Mesendoderm (in vitro differentiated cells): Measurements from ENCODE around the gene ADGRD1.

Experiments used
- DNase-seq: peaks from one replicate; pipeline ENCODE4 v3.0.0; 2013
- H2AK5ac ChIP-seq: 2 replicates; pipeline ENCODE4 v1.6.1; 2013; ENCODE audit warnings: low read length, inconsistent platforms
- H2BK120ac ChIP-seq: 2 replicates; pipeline ENCODE4 v1.6.1; 2013; ENCODE audit warnings: low read depth, mild to moderate bottlenecking, low read length, moderate library complexity, mixed read lengths
- H2BK15ac ChIP-seq: replicated peaks from 2 replicates; pipeline ENCODE4 v1.6.1; 2013; ENCODE audit warnings: low read depth, mild to moderate bottlenecking, moderate library complexity
- H2BK5ac ChIP-seq: 2 replicates; pipeline ENCODE4 v1.6.1; 2013; ENCODE audit warnings: low read length, inconsistent platforms
- H3K18ac ChIP-seq: 2 replicates; pipeline ENCODE4 v1.6.1; 2013; ENCODE audit warnings: mild to moderate bottlenecking, low read length, mixed read lengths
- H3K23ac ChIP-seq: one replicate; pipeline ENCODE4 v1.6.1; 2013; ENCODE audit warnings: low read length
- H3K27ac ChIP-seq: 2 replicates; pipeline ENCODE4 v1.5.1; 2013; ENCODE audit warnings: low read depth, mild to moderate bottlenecking, inconsistent platforms, low read length, moderate library complexity
- H3K27me3 ChIP-seq: 2 replicates; pipeline ENCODE4 v1.6.1; 2013; ENCODE audit warnings: low read length, control low read depth, mild to moderate bottlenecking, inconsistent platforms; ENCODE audit not compliant: insufficient read depth, poor library complexity
- H3K36me3 ChIP-seq: 2 replicates; pipeline ENCODE4 v1.6.1; 2013; ENCODE audit warnings: low read length, inconsistent platforms; ENCODE audit not compliant: control insufficient read depth, insufficient read depth
- H3K4ac ChIP-seq: one replicate; pipeline ENCODE4 v1.6.1; 2013; ENCODE audit warnings: low read depth, mild to moderate bottlenecking, low read length, moderate library complexity
- H3K4me1 ChIP-seq: 2 replicates; pipeline ENCODE4 v1.6.1; 2013; ENCODE audit warnings: low read depth, low read length, inconsistent platforms; ENCODE audit not compliant: control insufficient read depth
- H3K4me2 ChIP-seq: 2 replicates; pipeline ENCODE4 v1.6.1; 2013; ENCODE audit warnings: low read length
- H3K4me3 ChIP-seq: 2 replicates; pipeline ENCODE4 v1.5.1; 2013; ENCODE audit warnings: mild to moderate bottlenecking, low read length
- H3K56ac ChIP-seq: one replicate; pipeline ENCODE4 v1.6.1; 2013; ENCODE audit warnings: low read length
- H3K79me1 ChIP-seq: 2 replicates; pipeline ENCODE4 v1.6.1; 2013; ENCODE audit warnings: low read length, inconsistent platforms
- H3K79me2 ChIP-seq: 2 replicates; pipeline ENCODE4 v1.6.1; 2013; ENCODE audit warnings: mild to moderate bottlenecking, low read length; ENCODE audit not compliant: control insufficient read depth, insufficient read depth
- H3K9ac ChIP-seq: 2 replicates; pipeline ENCODE4 v1.6.1; 2013; ENCODE audit warnings: low read length, inconsistent platforms
- H4K5ac ChIP-seq: one replicate; pipeline ENCODE4 v1.6.1; 2013; ENCODE audit warnings: low read length
- H4K8ac ChIP-seq: one replicate; pipeline ENCODE4 v1.6.1; 2013; ENCODE audit warnings: low read depth, mild to moderate bottlenecking, control low read depth, low read length, moderate library complexity
- WGBS: extraction: QIAGEN DNeasy Blood & Tissue Kit; methylation state at CpG from one replicate; pipeline ENCODE4 v1.1.7; 2013; ENCODE audit warnings: low lambda C conversion rate, missing lambda C conversion rate; ENCODE audit not compliant: insufficient coverage; ENCODE audit errors: extremely low coverage; 5-methylcytosine and 5-hydroxymethylcytosine counted together

The ADGRD1 gene

GRCh38 chr12:131141514-131141913 lies 187.8 kb downstream of the ADGRD1 start:
- no peaks in the 10 kb centered on the region for H3K79me2 ChIP-seq
- H2AK5ac ChIP-seq: no peak overlapping the region
- no peak overlapping the region for H3K4ac ChIP-seq
- no peak overlapping the region for H4K8ac ChIP-seq
- H3K79me1 ChIP-seq: no peaks in the 10 kb centered on the region
- H2BK120ac ChIP-seq: no peak overlapping the region
- no CpG with 5 or more reads among the region's 8 CpGs for WGBS
- no peak overlapping the region for H2BK5ac ChIP-seq
- no peak overlapping the region for H2BK15ac ChIP-seq
- H3K27ac ChIP-seq: no peak overlapping the region
- H3K4me1 ChIP-seq: no peaks in the 10 kb centered on the region
- no peak for DNase-seq
- no peak overlapping the region for H3K9ac ChIP-seq
- no peaks in the 10 kb centered on the region for H3K27me3 ChIP-seq
- no peak overlapping the region for H3K56ac ChIP-seq
- H3K4me2 ChIP-seq: no peak overlapping the region
- H3K36me3 ChIP-seq: no peaks in the 10 kb centered on the region
- no peak overlapping the region for H3K4me3 ChIP-seq
- no peak overlapping the region for H3K18ac ChIP-seq
- no peak overlapping the region for H3K23ac ChIP-seq
- H4K5ac ChIP-seq: no peak overlapping the region

DNA sequence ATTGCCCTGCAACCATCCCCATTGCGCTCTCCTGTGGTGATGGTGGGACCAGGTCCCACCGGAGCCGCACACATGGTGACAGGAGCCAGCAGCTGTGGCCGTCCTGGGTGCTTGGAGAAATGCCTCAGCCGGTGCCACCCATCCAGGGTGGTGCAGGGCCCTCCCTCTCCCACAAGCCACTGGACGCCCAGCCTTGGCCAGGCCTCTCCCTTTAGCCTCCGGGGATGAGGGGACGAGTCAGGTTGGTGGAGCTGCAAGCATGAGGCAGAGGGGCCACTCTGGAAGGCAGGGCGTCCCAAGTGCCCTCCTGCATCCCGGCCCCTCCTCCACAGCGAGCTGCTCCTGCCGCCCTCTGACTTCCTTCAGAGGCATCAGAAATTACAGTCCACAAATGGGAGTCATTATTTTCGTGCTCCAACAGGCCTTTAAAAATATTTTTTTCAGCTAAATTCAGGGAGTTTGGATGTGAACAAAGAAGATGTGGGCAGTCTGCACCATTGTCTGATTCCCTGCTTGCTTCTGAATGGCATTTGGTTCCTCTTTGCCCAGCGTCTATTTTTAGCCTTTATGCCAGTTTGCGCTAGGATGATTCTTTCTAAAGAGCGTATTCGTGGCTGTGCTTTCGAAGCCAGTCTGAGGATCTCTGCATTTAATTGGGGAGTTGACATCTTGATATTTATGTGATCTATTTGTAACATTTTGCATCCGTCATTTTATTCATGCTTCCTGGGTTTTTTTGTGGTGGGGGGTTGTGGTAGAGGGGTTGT lies 189.4 kb downstream of the ADGRD1 start:
- Histone ChIP-seq H3K18ac (no peak overlapping the region), H3K56ac (no peak overlapping the region), H4K8ac (no peak overlapping the region), H2BK5ac (no peak overlapping the region), H3K9ac (no peak overlapping the region), H3K23ac (no peak overlapping the region), H2AK5ac (no peak overlapping the region), H2BK15ac (no peak overlapping the region), H3K4me1 (no peaks in the 10 kb centered on the region), H3K27ac (no peak overlapping the region), H3K4me2 (no peak overlapping the region), H3K4me3 (no peak overlapping the region), H4K5ac (no peak overlapping the region), H3K27me3 (no peaks in the 10 kb centered on the region), H3K36me3 (no peaks in the 10 kb centered on the region), H3K79me1 (no peaks in the 10 kb centered on the region), H3K79me2 (no peaks in the 10 kb centered on the region), H2BK120ac (no peak overlapping the region), H3K4ac (no peak overlapping the region)
- DNase-seq: no peak
- no CpG with 5 or more reads among the region's 19 CpGs for WGBS

DNA sequence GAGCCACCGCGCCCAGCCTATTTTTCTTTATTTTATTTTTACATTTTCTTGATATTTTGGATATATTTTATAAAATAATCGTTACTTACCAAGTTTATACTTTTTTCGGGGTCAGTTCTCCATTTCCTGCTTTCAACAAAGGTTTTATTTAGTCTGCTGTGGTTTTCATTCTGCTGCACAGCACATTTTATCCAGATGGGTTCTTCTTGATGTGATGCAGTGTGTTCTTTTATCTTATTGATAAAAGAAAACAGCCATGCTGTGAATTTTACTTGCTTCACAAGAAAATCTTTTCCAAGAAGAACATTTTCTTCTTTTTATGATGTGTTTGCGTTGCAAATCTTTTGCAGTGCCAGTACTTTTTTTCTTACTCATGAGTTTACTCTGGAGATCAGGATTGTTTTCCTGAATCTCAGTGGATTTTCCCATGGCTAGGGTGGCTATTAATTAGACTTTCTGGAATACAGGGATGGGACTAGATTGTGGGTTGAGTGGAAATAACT lies 192.5 kb downstream of the ADGRD1 start:
- Histone ChIP-seq H2AK5ac (no peak overlapping the region), H3K4me1 (no peaks in the 10 kb centered on the region), H2BK15ac (no peak overlapping the region), H3K4ac (no peak overlapping the region), H3K36me3 (no peaks in the 10 kb centered on the region), H3K18ac (no peak overlapping the region), H3K56ac (no peak overlapping the region), H2BK5ac (no peak overlapping the region), H3K27ac (no peak overlapping the region), H3K79me2 (no peaks in the 10 kb centered on the region), H4K8ac (no peak overlapping the region), H2BK120ac (no peak overlapping the region), H3K4me3 (no peak overlapping the region), H4K5ac (no peak overlapping the region), H3K9ac (no peak overlapping the region), H3K27me3 (no peaks in the 10 kb centered on the region), H3K79me1 (no peaks in the 10 kb centered on the region), H3K4me2 (no peak overlapping the region), H3K23ac (no peak overlapping the region)
- no CpG with 5 or more reads among the region's 5 CpGs for WGBS
- DNase-seq: no peak

DNA sequence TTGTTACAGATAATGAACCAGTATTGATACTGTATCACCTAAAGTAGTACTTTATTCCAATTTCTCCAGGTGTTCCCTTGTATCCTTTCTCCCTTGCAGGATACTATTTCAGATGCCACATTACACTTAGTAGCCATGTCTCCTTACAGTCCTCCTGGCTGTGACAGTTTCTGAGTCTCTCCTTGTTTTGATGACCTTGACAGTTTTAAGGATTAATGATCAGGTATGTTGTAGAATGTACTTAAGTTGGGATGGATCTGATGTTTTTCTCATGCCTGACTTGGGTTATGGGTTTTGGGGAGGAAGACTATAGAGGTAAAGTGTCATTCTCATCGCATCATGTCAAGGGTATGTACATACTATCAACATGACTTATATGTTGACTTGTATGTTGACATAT lies 193.6 kb downstream of the ADGRD1 start:
- DNase-seq: no peak
- H3K79me2 ChIP-seq: no peaks in the 10 kb centered on the region
- H3K4me3 ChIP-seq: no peak overlapping the region
- H3K18ac ChIP-seq: no peak overlapping the region
- no peaks in the 10 kb centered on the region for H3K27me3 ChIP-seq
- no peak overlapping the region for H2BK5ac ChIP-seq
- H3K56ac ChIP-seq: no peak overlapping the region
- no peaks in the 10 kb centered on the region for H3K36me3 ChIP-seq
- no peak overlapping the region for H4K8ac ChIP-seq
- no peak overlapping the region for H3K4me2 ChIP-seq
- WGBS: no CpG with 5 or more reads among the region's 1 CpG
- H2AK5ac ChIP-seq: no peak overlapping the region
- no peak overlapping the region for H3K9ac ChIP-seq
- H3K23ac ChIP-seq: no peak overlapping the region
- no peak overlapping the region for H2BK120ac ChIP-seq
- H3K4me1 ChIP-seq: no peaks in the 10 kb centered on the region
- no peak overlapping the region for H3K4ac ChIP-seq
- H3K27ac ChIP-seq: no peak overlapping the region
- no peak overlapping the region for H2BK15ac ChIP-seq
- no peak overlapping the region for H4K5ac ChIP-seq
- no peaks in the 10 kb centered on the region for H3K79me1 ChIP-seq

GRCh38 chr12:131147894-131148293 lies 194.2 kb downstream of the ADGRD1 start:
- Histone ChIP-seq H3K9ac (no peak overlapping the region), H3K56ac (no peak overlapping the region), H3K4me1 (no peaks in the 10 kb centered on the region), H3K27me3 (no peaks in the 10 kb centered on the region), H3K36me3 (no peaks in the 10 kb centered on the region), H3K4me3 (no peak overlapping the region), H3K79me1 (no peaks in the 10 kb centered on the region), H3K79me2 (no peaks in the 10 kb centered on the region), H4K8ac (no peak overlapping the region), H2BK5ac (no peak overlapping the region), H2BK120ac (no peak overlapping the region), H3K4ac (no peak overlapping the region), H3K23ac (no peak overlapping the region), H2BK15ac (no peak overlapping the region), H3K4me2 (no peak overlapping the region), H2AK5ac (no peak overlapping the region), H3K27ac (no peak overlapping the region), H4K5ac (no peak overlapping the region), H3K18ac (no peak overlapping the region)
- DNase-seq: no peak
- WGBS: no CpG with 5 or more reads among the region's 3 CpGs
